ENCODE measurements around the gene CDC42. TPM values are rescaled to one million over a fixed set of nuclear protein-coding genes. Genes with fewer than 3 reads are reported as not detected.
"Not testable (repeated sequence)": the region's sequence is repeated elsewhere in the genome, so short reads cannot be mapped to it uniquely, and the experiment has no call there.

The CDC42 gene
- total and polyA plus RNA-seq, 10 of the 15 experiments (the other 5 are each of a cell fraction or from before 2014, with no cell fraction given), result 184 to 479 (median 326) TPM

GRCh38 chr1:22007262-22007661 is 45.2 kb upstream of the CDC42 start:
- RAD21 ChIA-PET (ENCODE audit: unreplicated experiment); intact Hi-C loops (cut with micrococcal nuclease; ENCODE audit: unreplicated experiment); H4K20me1 ChIP-seq (ENCODE audit: control insufficient read depth, insufficient read depth); H3K4me2 ChIP-seq (ENCODE audit: control insufficient read depth, insufficient read depth); H3K27me3 ChIP-seq (replicated peaks in 1 of 2; ENCODE audit: control insufficient read depth in 2 of 2, insufficient read depth in 2 of 2, low read length in 1 of 2); H3K9me3 ChIP-seq (replicated peaks; ENCODE audit: control insufficient read depth, insufficient read depth, low read length); SMC1A ChIA-PET (ENCODE audit: uncharacterized antibody, unreplicated experiment); BruUV-seq (replicated peaks); H3K36me3 ChIP-seq (ENCODE audit: control insufficient read depth in 2 of 2, insufficient read depth in 2 of 2, low read length in 1 of 2); FAIRE-seq; H2AFZ ChIP-seq (ENCODE audit: control insufficient read depth, low read depth, low read length); H3K4me3 ChIP-seq; H3K79me2 ChIP-seq (ENCODE audit: control insufficient read depth, insufficient read depth, low read length); H3K9ac ChIP-seq (ENCODE audit: control insufficient read depth, insufficient read depth, low read length); CTCF ChIA-PET; ATAC-seq; DNase-seq (ENCODE audit: low read depth, low spot score); H3K4me1 ChIP-seq (ENCODE audit: control insufficient read depth, insufficient read depth, low read length); POLR2A ChIA-PET; H3K27ac ChIP-seq (ENCODE audit: control insufficient read depth, insufficient read depth): not testable (repeated sequence)
- WGBS (ENCODE audit: insufficient coverage, insufficient replicate concordance, low lambda C conversion rate, missing lambda C conversion rate), result 22% methylated on average over 9 of the region's 10 CpGs
- in situ Hi-C loops (cut with MboI), result loop anchor here (10.0 kb wide), 1 partner anchor 408 kb away; no protein-coding TSS in a partner anchor

GRCh38 chr1:22009566-22009965 is 42.9 kb upstream of the CDC42 start:
- H3K27me3 ChIP-seq (replicated peaks in 1 of 2; ENCODE audit: control insufficient read depth in 2 of 2, insufficient read depth in 2 of 2, low read length in 1 of 2); POLR2A ChIA-PET; FAIRE-seq; DNase-seq (ENCODE audit: low read depth, low spot score); H3K36me3 ChIP-seq (ENCODE audit: control insufficient read depth in 2 of 2, insufficient read depth in 2 of 2, low read length in 1 of 2); H2AFZ ChIP-seq (ENCODE audit: control insufficient read depth, low read depth, low read length); H3K79me2 ChIP-seq (ENCODE audit: control insufficient read depth, insufficient read depth, low read length); H4K20me1 ChIP-seq (ENCODE audit: control insufficient read depth, insufficient read depth); RAD21 ChIA-PET (ENCODE audit: unreplicated experiment); H3K9ac ChIP-seq (ENCODE audit: control insufficient read depth, insufficient read depth, low read length); H3K4me3 ChIP-seq; H3K4me2 ChIP-seq (ENCODE audit: control insufficient read depth, insufficient read depth); ATAC-seq; H3K27ac ChIP-seq (ENCODE audit: control insufficient read depth, insufficient read depth); H3K9me3 ChIP-seq (replicated peaks; ENCODE audit: control insufficient read depth, insufficient read depth, low read length); intact Hi-C loops (cut with micrococcal nuclease; ENCODE audit: unreplicated experiment); BruUV-seq (replicated peaks); H3K4me1 ChIP-seq (ENCODE audit: control insufficient read depth, insufficient read depth, low read length): not testable (repeated sequence)
- in situ Hi-C loops (cut with MboI), result loop anchor here (10.0 kb wide), 1 partner anchor 405 kb away; no protein-coding TSS in a partner anchor
- ChIA-PET CTCF (interaction anchor here (0.9 kb wide), 1 partner anchor 11 kb away, joined by 3 read pairs; no protein-coding TSS in a partner anchor), SMC1A (ENCODE audit: uncharacterized antibody, unreplicated experiment) (interaction anchor here (0.7 kb wide), 1 partner anchor 15 kb away, joined by 3 read pairs; no protein-coding TSS in a partner anchor)
- WGBS (ENCODE audit: insufficient coverage, insufficient replicate concordance, low lambda C conversion rate, missing lambda C conversion rate), result 67% methylated on average over 10 of the region's 11 CpGs

GRCh38 chr1:22012752-22013151 is 39.8 kb upstream of the CDC42 start:
- H3K27ac ChIP-seq (ENCODE audit: control insufficient read depth, insufficient read depth); H3K36me3 ChIP-seq (ENCODE audit: control insufficient read depth in 2 of 2, insufficient read depth in 2 of 2, low read length in 1 of 2); DNase-seq (ENCODE audit: low read depth, low spot score); FAIRE-seq; in situ Hi-C loops (cut with MboI); H3K4me2 ChIP-seq (ENCODE audit: control insufficient read depth, insufficient read depth); H3K9ac ChIP-seq (ENCODE audit: control insufficient read depth, insufficient read depth, low read length); H3K79me2 ChIP-seq (ENCODE audit: control insufficient read depth, insufficient read depth, low read length); H3K4me3 ChIP-seq; H3K27me3 ChIP-seq (replicated peaks in 1 of 2; ENCODE audit: control insufficient read depth in 2 of 2, insufficient read depth in 2 of 2, low read length in 1 of 2); SMC1A ChIA-PET (ENCODE audit: uncharacterized antibody, unreplicated experiment); POLR2A ChIA-PET; BruUV-seq (replicated peaks); H3K4me1 ChIP-seq (ENCODE audit: control insufficient read depth, insufficient read depth, low read length); H4K20me1 ChIP-seq (ENCODE audit: control insufficient read depth, insufficient read depth); intact Hi-C loops (cut with micrococcal nuclease; ENCODE audit: unreplicated experiment); ATAC-seq; H3K9me3 ChIP-seq (replicated peaks; ENCODE audit: control insufficient read depth, insufficient read depth, low read length); RAD21 ChIA-PET (ENCODE audit: unreplicated experiment); CTCF ChIA-PET; H2AFZ ChIP-seq (ENCODE audit: control insufficient read depth, low read depth, low read length): not testable (repeated sequence)
- 41% methylated on average over 4 of the region's 4 CpGs for WGBS (ENCODE audit: insufficient coverage, insufficient replicate concordance, low lambda C conversion rate, missing lambda C conversion rate)

- POLR2A ChIA-PET, result interaction anchor here (0.6 kb wide), 1 partner anchor 67 kb away, joined by 7 read pairs; no protein-coding TSS in a partner anchor
Observed at GRCh38 chr1:22014575-22015206, 37.8 kb upstream of the CDC42 start.

More at GRCh38 chr1:22014575-22015206, 37.8 kb upstream of the CDC42 start:
- BruUV-seq (replicated peaks); H3K4me3 ChIP-seq; ATAC-seq; FAIRE-seq; RAD21 ChIA-PET (ENCODE audit: unreplicated experiment); H3K79me2 ChIP-seq (ENCODE audit: control insufficient read depth, insufficient read depth, low read length); H3K27ac ChIP-seq (ENCODE audit: control insufficient read depth, insufficient read depth); H3K27me3 ChIP-seq (replicated peaks in 1 of 2; ENCODE audit: control insufficient read depth in 2 of 2, insufficient read depth in 2 of 2, low read length in 1 of 2); H4K20me1 ChIP-seq (ENCODE audit: control insufficient read depth, insufficient read depth); DNase-seq (ENCODE audit: low read depth, low spot score); H3K9me3 ChIP-seq (replicated peaks; ENCODE audit: control insufficient read depth, insufficient read depth, low read length); H3K9ac ChIP-seq (ENCODE audit: control insufficient read depth, insufficient read depth, low read length); H3K36me3 ChIP-seq (ENCODE audit: control insufficient read depth in 2 of 2, insufficient read depth in 2 of 2, low read length in 1 of 2); H3K4me2 ChIP-seq (ENCODE audit: control insufficient read depth, insufficient read depth); in situ Hi-C loops (cut with MboI); CTCF ChIA-PET; H2AFZ ChIP-seq (ENCODE audit: control insufficient read depth, low read depth, low read length): not testable (repeated sequence)
- SMC1A ChIA-PET (ENCODE audit: uncharacterized antibody, unreplicated experiment), result interaction anchor here (1.2 kb wide), 1 partner anchor 54 kb away, joined by 3 read pairs; no protein-coding TSS in a partner anchor
- H3K4me1 ChIP-seq (ENCODE audit: control insufficient read depth, insufficient read depth, low read length), result peaks cover 12% of the 10 kb centered on the region
- intact Hi-C loops (cut with micrococcal nuclease; ENCODE audit: unreplicated experiment), result loop anchor here (1.0 kb wide), 1 partner anchor 11 kb away; no protein-coding TSS in a partner anchor
- WGBS (ENCODE audit: insufficient coverage, insufficient replicate concordance, low lambda C conversion rate, missing lambda C conversion rate), result 43% methylated on average over 13 of the region's 13 CpGs

All from GM12878 (cell line).